CD14-positive monocyte (primary cell): ENCODE results near the gene IGFBP4. TPM values are rescaled to one million over a fixed set of nuclear protein-coding genes. Genes with fewer than 3 reads are reported as not detected.

Source experiments
- DNase-seq, 3 donors: peaks; one replicate each; pipeline ENCODE4 v3.0.0-alpha.2; 2011 to 2022
- H2AFZ ChIP-seq: 2 replicates; pipeline ENCODE4 v1.6.0; 2012; ENCODE audit warnings: mild to moderate bottlenecking, low read depth, low read length, inconsistent platforms; ENCODE audit not compliant: insufficient read depth, poor library complexity, severe bottlenecking
- H3K27ac ChIP-seq, 2 donors: 1 replicate in 1 of 2; 2 replicates in 1 of 2; pipeline ENCODE4 v1.5.1; 2012 to 2013; ENCODE audit warnings: low read length in 2 of 2, control low read depth in 1 of 2, inconsistent platforms in 1 of 2, low read depth in 1 of 2, mild to moderate bottlenecking in 1 of 2
- H3K27me3 ChIP-seq, 2 donors: one replicate each; pipeline versions ENCODE4 v1.6.0 to v1.6.1; 2011 to 2013; ENCODE audit warnings: low read length in 2 of 2; ENCODE audit not compliant: control insufficient read depth in 2 of 2, insufficient read depth in 2 of 2
- H3K36me3 ChIP-seq, 2 donors: replicated peaks in 1 of 2; 1 replicate in 1 of 2; 2 replicates in 1 of 2; pipeline versions ENCODE4 v1.5.1 to v1.6.1; 2012 to 2013; ENCODE audit warnings: low read length in 2 of 2, control low read depth in 1 of 2, inconsistent platforms in 1 of 2, mild to moderate bottlenecking in 1 of 2; ENCODE audit not compliant: insufficient read depth in 2 of 2, control insufficient read depth in 1 of 2
- H3K4me1 ChIP-seq, 2 donors: 1 replicate in 1 of 2; 2 replicates in 1 of 2; pipeline versions ENCODE4 v1.5.1 to v1.6.1; 2012 to 2013; ENCODE audit warnings: low read length in 2 of 2, control low read depth in 1 of 2, inconsistent platforms in 1 of 2, mild to moderate bottlenecking in 1 of 2, moderate library complexity in 1 of 2; ENCODE audit not compliant: insufficient read depth in 2 of 2, control insufficient read depth in 1 of 2
- H3K4me2 ChIP-seq: replicated peaks from 2 replicates; pipeline ENCODE3; 2012; ENCODE audit warnings: low read length, moderate library complexity, mild to moderate bottlenecking; ENCODE audit not compliant: poor library complexity, severe bottlenecking; ENCODE audit errors: extremely low read depth
- H3K4me3 ChIP-seq, 3 experiments: fragments of 200-600 bp in 1 of 3; sonication (generic) in 1 of 3; replicated peaks in 1 of 3; 1 replicate in 2 of 3; 2 replicates in 1 of 3; pipeline ENCODE4 v1.5.1; 2011 to 2013; ENCODE audit warnings: low read length in 3 of 3, mild to moderate bottlenecking in 3 of 3, control low read depth in 2 of 3, low read depth in 2 of 3, inconsistent platforms in 1 of 3, moderate library complexity in 1 of 3
- H3K79me2 ChIP-seq: 2 replicates; pipeline ENCODE4 v1.6.0; 2012; ENCODE audit warnings: mild to moderate bottlenecking, control low read depth, inconsistent platforms, low read length, moderate library complexity; ENCODE audit not compliant: insufficient read depth
- H3K9ac ChIP-seq: 2 replicates; pipeline ENCODE4 v1.6.0; 2017; ENCODE audit warnings: low read length, mild to moderate bottlenecking; ENCODE audit not compliant: insufficient read depth, poor library complexity, severe bottlenecking
- H3K9me3 ChIP-seq, 2 donors: replicated peaks in 1 of 2; 1 replicate in 1 of 2; 2 replicates in 1 of 2; pipeline versions ENCODE4 v1.5.1 to v1.6.1; 2012 to 2013; ENCODE audit warnings: low read length in 2 of 2, control low read depth in 1 of 2; ENCODE audit not compliant: control insufficient read depth in 1 of 2, insufficient read depth in 1 of 2
- H4K20me1 ChIP-seq: 2 replicates; pipeline ENCODE4 v1.6.0; 2012; ENCODE audit warnings: mild to moderate bottlenecking, low read length, control low read depth, moderate library complexity; ENCODE audit not compliant: insufficient read depth
- H3K27ac Mint-ChIP-seq, 7 donors: one replicate each; pipeline ENCODE4 v1.8.0; 2020; ENCODE audit warnings: mild to moderate bottlenecking in 7 of 7, mixed read lengths in 7 of 7, moderate library complexity in 6 of 7, inconsistent platforms in 2 of 7
- H3K27me3 Mint-ChIP-seq, 3 donors: one replicate each; pipeline ENCODE4 v1.8.0; 2021 to 2022; ENCODE audit warnings: low read depth in 3 of 3, mild to moderate bottlenecking in 3 of 3, mixed read lengths in 3 of 3, moderate library complexity in 3 of 3, inconsistent platforms in 1 of 3
- H3K36me3 Mint-ChIP-seq, 2 donors: one replicate each; pipeline ENCODE4 v1.8.0; 2020; ENCODE audit warnings: mixed read lengths in 2 of 2, inconsistent platforms in 1 of 2, mild to moderate bottlenecking in 1 of 2
- H3K4me1 Mint-ChIP-seq: one replicate; pipeline ENCODE4 v1.8.0; 2020; ENCODE audit warnings: mild to moderate bottlenecking, mixed read lengths
- H3K4me3 Mint-ChIP-seq, 2 donors: one replicate each; pipeline ENCODE4 v1.8.0; 2020; ENCODE audit warnings: mild to moderate bottlenecking in 2 of 2, mixed read lengths in 2 of 2, moderate library complexity in 1 of 2
- H3K9me3 Mint-ChIP-seq, 7 donors: one replicate each; pipeline ENCODE4 v1.8.0; 2020 to 2022; ENCODE audit warnings: mixed read lengths in 7 of 7, mild to moderate bottlenecking in 6 of 7, moderate library complexity in 6 of 7, inconsistent platforms in 2 of 7
- WGBS: methylation state at CpG from one replicate; pipeline ENCODE4 v1.1.5; 2013; ENCODE audit warnings: missing lambda C conversion rate; ENCODE audit not compliant: insufficient coverage; 5-methylcytosine and 5-hydroxymethylcytosine counted together
- intact Hi-C, 2 donors: fragments of 100-400 bp; cut with micrococcal nuclease; formaldehyde crosslinking; loops; one replicate each; pipeline versions ENCODE4 v1.15.0 to v1.15.1; 2023
- polyA plus RNA-seq, 3 donors: library from polyadenylated mRNA; depleted of rRNA in 1 of 3; unstranded in 2 of 3; stranded (reverse) in 1 of 3; fragments of 300-500 nt in 2 of 3; fragments of >200 nt in 1 of 3; fragmentation: Illumina TruSeq in 2 of 3; gene quantifications; 1 replicate in 2 of 3; 2 replicates in 1 of 3; pipeline ENCODE4 v1.2.3, GENCODE V29; 2012 to 2021
- TF ChIP-seq, protein P1 (sequence below): fragments of 200-600 bp; IDR thresholded peaks from one replicate; pipeline ENCODE4 v1.8.0; 2022; ENCODE audit warnings: antibody characterized with exemption, mild to moderate bottlenecking

The IGFBP4 gene
- polyA plus RNA-seq, 3 donors = 0.04 to 0.15 TPM; not detected in 1

DNA sequence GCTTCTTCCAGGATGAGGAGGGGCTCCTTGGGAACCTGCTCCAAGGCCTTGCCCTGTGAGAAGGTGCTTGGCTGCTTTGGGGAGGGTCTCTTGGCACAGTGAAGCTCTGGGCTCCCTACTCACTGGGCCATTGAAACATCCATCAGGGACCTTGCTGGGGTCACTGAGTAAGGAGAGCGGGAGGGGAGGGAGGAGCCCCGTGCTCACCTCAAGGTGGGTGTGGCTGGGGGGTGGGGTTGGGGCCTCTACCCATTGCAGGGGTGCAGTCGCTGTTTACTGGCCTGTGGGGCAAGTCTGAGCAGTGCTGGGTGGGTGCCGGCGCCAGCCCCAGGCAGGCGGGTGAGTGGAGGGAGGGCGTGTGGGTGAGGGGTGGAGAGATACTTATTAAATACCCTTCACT lies 48.2 kb downstream of the IGFBP4 start:
- Mint-ChIP-seq H3K4me3 (no peak overlapping the region), H3K9me3 (peaks cover 0 to 3% (median 0%) of the 10 kb centered on the region in 7 donors), H3K4me1 (peaks cover 19% of the 10 kb centered on the region), H3K27me3 (peaks cover 9 to 31% (median 18%) of the 10 kb centered on the region in 3 donors), H3K36me3 (no peaks in the 10 kb centered on the region), H3K27ac (no peak overlapping the region)
- H4K20me1 ChIP-seq = no peaks in the 10 kb centered on the region
- no peak overlapping the region for H2AFZ ChIP-seq
- H3K36me3 ChIP-seq = no peaks in the 10 kb centered on the region
- peaks cover 6 to 14% of the 10 kb centered on the region in 2 donors for H3K4me1 ChIP-seq
- no peak overlapping the region for H3K27ac ChIP-seq
- intact Hi-C loops = no loop called here
- no peak overlapping the region for H3K4me2 ChIP-seq
- peaks cover 0 to 7% of the 10 kb centered on the region in 2 donors for H3K27me3 ChIP-seq
- no peak for DNase-seq
- TF ChIP-seq, protein P1, sequence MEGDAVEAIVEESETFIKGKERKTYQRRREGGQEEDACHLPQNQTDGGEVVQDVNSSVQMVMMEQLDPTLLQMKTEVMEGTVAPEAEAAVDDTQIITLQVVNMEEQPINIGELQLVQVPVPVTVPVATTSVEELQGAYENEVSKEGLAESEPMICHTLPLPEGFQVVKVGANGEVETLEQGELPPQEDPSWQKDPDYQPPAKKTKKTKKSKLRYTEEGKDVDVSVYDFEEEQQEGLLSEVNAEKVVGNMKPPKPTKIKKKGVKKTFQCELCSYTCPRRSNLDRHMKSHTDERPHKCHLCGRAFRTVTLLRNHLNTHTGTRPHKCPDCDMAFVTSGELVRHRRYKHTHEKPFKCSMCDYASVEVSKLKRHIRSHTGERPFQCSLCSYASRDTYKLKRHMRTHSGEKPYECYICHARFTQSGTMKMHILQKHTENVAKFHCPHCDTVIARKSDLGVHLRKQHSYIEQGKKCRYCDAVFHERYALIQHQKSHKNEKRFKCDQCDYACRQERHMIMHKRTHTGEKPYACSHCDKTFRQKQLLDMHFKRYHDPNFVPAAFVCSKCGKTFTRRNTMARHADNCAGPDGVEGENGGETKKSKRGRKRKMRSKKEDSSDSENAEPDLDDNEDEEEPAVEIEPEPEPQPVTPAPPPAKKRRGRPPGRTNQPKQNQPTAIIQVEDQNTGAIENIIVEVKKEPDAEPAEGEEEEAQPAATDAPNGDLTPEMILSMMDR = no peak
- WGBS = 50% methylated on average over 2 of the region's 7 CpGs
- H3K9me3 ChIP-seq = no peaks in the 10 kb centered on the region
- H3K4me3 ChIP-seq = no peak overlapping the region
- no peak overlapping the region for H3K9ac ChIP-seq
- H3K79me2 ChIP-seq = no peaks in the 10 kb centered on the region

DNA sequence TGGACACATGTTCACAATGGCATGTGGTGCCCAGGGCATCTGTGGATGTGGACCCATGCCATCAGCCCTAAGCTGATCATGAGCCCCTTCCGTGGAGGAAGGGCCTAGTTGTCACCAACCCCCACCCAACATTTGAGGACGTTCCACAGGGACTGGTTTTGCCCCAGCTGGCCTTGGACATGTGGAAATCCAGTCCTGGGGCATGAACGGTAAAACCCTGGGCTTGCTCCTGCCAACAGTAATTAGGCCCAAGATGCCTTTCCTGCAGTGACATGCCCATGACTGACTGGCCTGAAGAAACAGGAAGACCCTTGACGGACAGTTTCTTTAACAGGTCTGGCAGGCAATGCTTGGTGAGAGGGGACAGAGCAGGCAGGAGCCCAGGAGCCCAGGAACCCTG lies 50.4 kb downstream of the IGFBP4 start:
- Mint-ChIP-seq H3K27ac (no peak overlapping the region), H3K9me3 (peaks cover 0 to 3% (median 0%) of the 10 kb centered on the region in 7 donors), H3K4me1 (peaks cover 11% of the 10 kb centered on the region), H3K4me3 (no peak overlapping the region), H3K36me3 (no peaks in the 10 kb centered on the region), H3K27me3 (peaks cover 13 to 42% (median 25%) of the 10 kb centered on the region in 3 donors)
- Histone ChIP-seq H3K9me3 (no peaks in the 10 kb centered on the region), H3K79me2 (no peaks in the 10 kb centered on the region), H3K27me3 (peaks cover 3 to 7% of the 10 kb centered on the region in 2 donors), H3K9ac (no peak overlapping the region), H3K4me1 (peaks cover 0 to 6% of the 10 kb centered on the region in 2 donors), H3K36me3 (no peaks in the 10 kb centered on the region), H4K20me1 (no peaks in the 10 kb centered on the region), H3K4me3 (no peak overlapping the region), H3K4me2 (no peak overlapping the region), H2AFZ (no peak overlapping the region), H3K27ac (no peak overlapping the region)
- intact Hi-C loops = no loop called here
- TF ChIP-seq, protein P1 = no peak
- 85% methylated on average over 4 of the region's 4 CpGs for WGBS
- no peak for DNase-seq
